ENCODE results near the gene FOXP1. TPM values are rescaled to one million over a fixed set of nuclear protein-coding genes. Genes with fewer than 3 reads are reported as not detected.

FOXP1 gene
- total RNA-seq, 1 experiment from 2014 or later = 75.3 TPM

DNA sequence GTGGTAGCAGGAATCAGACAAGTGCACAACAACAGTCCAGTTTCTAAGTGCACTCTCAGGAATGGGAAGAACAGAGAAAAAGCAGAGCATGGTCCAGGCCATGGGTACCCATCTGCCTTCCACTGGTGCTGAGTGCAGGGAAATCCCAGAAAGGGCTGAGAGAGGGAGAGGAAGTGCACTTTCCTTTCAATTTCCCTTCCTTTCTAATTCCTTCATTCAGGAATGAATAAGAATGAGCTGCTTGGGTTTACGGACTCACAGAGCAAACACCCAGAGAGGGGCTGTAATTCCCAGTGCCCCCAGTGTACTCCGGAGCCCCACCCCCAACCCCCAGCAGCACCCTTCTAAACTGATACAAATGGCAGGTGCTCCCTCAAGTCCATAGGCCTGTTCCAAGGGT is 300.6 kb downstream of the FOXP1 start:
- Histone ChIP-seq H2BK5ac (ENCODE audit: insufficient read length, low read length) (no peak overlapping the region), H4K8ac (replicated peaks; ENCODE audit: insufficient read length, low read depth, low read length) (no peak overlapping the region), H3K18ac (ENCODE audit: insufficient read length, low read depth, low read length) (no peak overlapping the region), H3K4me2 (ENCODE audit: insufficient read depth, insufficient read length, low read length) (peak overlapping the region; percentile 14), H3K4me1 (ENCODE audit: insufficient read depth, low read length) (peaks cover 2% of the 10 kb centered on the region; the same call in 1 of the 2 replicates), H3K4ac (ENCODE audit: low read depth, low read length) (no peak overlapping the region), H3K14ac (ENCODE audit: insufficient read depth, low read length) (no peak overlapping the region), H3K23me2 (ENCODE audit: insufficient read length, low read depth, low read length, poor library complexity, severe bottlenecking) (no peaks in the 10 kb centered on the region), H3K27ac (ENCODE audit: insufficient read length, low read depth, low read length) (no peak overlapping the region), H3K27me3 (ENCODE audit: insufficient read depth, low read length) (no peaks in the 10 kb centered on the region), H2BK120ac (ENCODE audit: low read depth, low read length, poor library complexity, severe bottlenecking) (no peak overlapping the region), H2BK12ac (ENCODE audit: insufficient read length, low read depth, low read length) (no peak overlapping the region), H4K91ac (ENCODE audit: insufficient read length, low read depth, low read length) (no peak overlapping the region), H3K79me1 (ENCODE audit: insufficient read depth, low read depth, low read length, poor library complexity, severe bottlenecking) (no peaks in the 10 kb centered on the region), H3K23ac (ENCODE audit: insufficient read length, low read depth, low read length) (no peak overlapping the region), H3K79me2 (ENCODE audit: insufficient read depth, low read length) (no peaks in the 10 kb centered on the region; the same call in 1 of the 2 replicates), H3T11ph (ENCODE audit: low read length) (no peak overlapping the region), H2AFZ (ENCODE audit: low read length) (no peak overlapping the region), H3K9ac (ENCODE audit: extremely low read depth, insufficient read length, low read length) (no peak overlapping the region), H2BK15ac (ENCODE audit: low read depth, low read length) (no peak overlapping the region), H4K5ac (ENCODE audit: insufficient read length, low read depth, low read length) (no peak overlapping the region), H2AK5ac (ENCODE audit: insufficient read length, low read length) (no peak overlapping the region), H3K56ac (ENCODE audit: insufficient read length, low read depth, low read length) (no peak overlapping the region), H2BK20ac (ENCODE audit: low read depth, low read length, poor library complexity, severe bottlenecking) (no peak overlapping the region), H3K9me3 (ENCODE audit: control insufficient read depth, low read depth, low read length) (no peaks in the 10 kb centered on the region), H4K20me1 (ENCODE audit: control insufficient read depth, insufficient read depth, insufficient read length) (no peaks in the 10 kb centered on the region)
- Mint-ChIP-seq H3K36me3 (ENCODE audit: insufficient read depth in 1 of 3, low read depth in 3 of 3) (peaks cover 0 to 6% (median 5%) of the 10 kb centered on the region in 3 experiments; a peak in 5 of 7 replicates), H3K9me3 (no peaks in the 10 kb centered on the region), H3K4me3 (no peak overlapping the region), H3K27ac (no peak overlapping the region), H3K4me1 (peaks cover 17 to 25% of the 10 kb centered on the region in 2 experiments), H3K27me3 (ENCODE audit: low read depth) (no peaks in the 10 kb centered on the region)
- WGBS (ENCODE audit: extremely low coverage, insufficient read length, low lambda C conversion rate) = no CpG with 5 or more reads among the region's 2 CpGs
- DNase-seq = no peak
- TF ChIP-seq, protein P1, sequence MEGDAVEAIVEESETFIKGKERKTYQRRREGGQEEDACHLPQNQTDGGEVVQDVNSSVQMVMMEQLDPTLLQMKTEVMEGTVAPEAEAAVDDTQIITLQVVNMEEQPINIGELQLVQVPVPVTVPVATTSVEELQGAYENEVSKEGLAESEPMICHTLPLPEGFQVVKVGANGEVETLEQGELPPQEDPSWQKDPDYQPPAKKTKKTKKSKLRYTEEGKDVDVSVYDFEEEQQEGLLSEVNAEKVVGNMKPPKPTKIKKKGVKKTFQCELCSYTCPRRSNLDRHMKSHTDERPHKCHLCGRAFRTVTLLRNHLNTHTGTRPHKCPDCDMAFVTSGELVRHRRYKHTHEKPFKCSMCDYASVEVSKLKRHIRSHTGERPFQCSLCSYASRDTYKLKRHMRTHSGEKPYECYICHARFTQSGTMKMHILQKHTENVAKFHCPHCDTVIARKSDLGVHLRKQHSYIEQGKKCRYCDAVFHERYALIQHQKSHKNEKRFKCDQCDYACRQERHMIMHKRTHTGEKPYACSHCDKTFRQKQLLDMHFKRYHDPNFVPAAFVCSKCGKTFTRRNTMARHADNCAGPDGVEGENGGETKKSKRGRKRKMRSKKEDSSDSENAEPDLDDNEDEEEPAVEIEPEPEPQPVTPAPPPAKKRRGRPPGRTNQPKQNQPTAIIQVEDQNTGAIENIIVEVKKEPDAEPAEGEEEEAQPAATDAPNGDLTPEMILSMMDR (conservative IDR thresholded peaks at IDR 0.05) = no peak

Data from H9 (cell line).